ENCODE data around the gene SPATA2. TPM values are rescaled to one million over a fixed set of nuclear protein-coding genes. Genes with fewer than 3 reads are reported as not detected.
A peak's percentile ranks its signal among the peaks of the same experiment; 100 is the strongest.

Gene SPATA2
- total and polyA plus RNA-seq, 2 of the 13 experiments (the other 11 are each of a cell fraction or from before 2014, with no cell fraction given), result 3.2 to 8.7 TPM

GRCh38 chr20:49899541-49900383, 15.6 kb downstream of the SPATA2 start (continued):
- TF ChIP-seq ZNF687 (CRISPR knock-in tag; IDR thresholded peaks at IDR 0.05) (no peak), MEF2D (CRISPR knock-in tag; IDR thresholded peaks at IDR 0.05) (peak; percentile 44; the same call in 1 of the 2 replicates), E2F2 (CRISPR knock-in tag; IDR thresholded peaks at IDR 0.05; ENCODE audit: borderline replicate concordance) (no peak), TFE3 (CRISPR knock-in tag; IDR thresholded peaks at IDR 0.05) (no peak), FOXA1 (IDR thresholded peaks at IDR 0.05) (no peak), FOXA1 (CRISPR knock-in tag; IDR thresholded peaks at IDR 0.05) (peak; percentile 23; the same call in 1 of the 2 replicates), TGIF2 (CRISPR knock-in tag; IDR thresholded peaks at IDR 0.05) (no peak), ZNF605 (CRISPR knock-in tag; IDR thresholded peaks at IDR 0.05) (no peak), KLF13 (CRISPR knock-in tag; IDR thresholded peaks at IDR 0.05) (no peak), NFKB2 (CRISPR knock-in tag; IDR thresholded peaks at IDR 0.05; ENCODE audit: borderline replicate concordance) (no peak), ZBTB46 (CRISPR knock-in tag; IDR thresholded peaks at IDR 0.05; ENCODE audit: borderline replicate concordance) (no peak), ZNF484 (CRISPR knock-in tag; IDR thresholded peaks at IDR 0.05; ENCODE audit: borderline replicate concordance, low read depth) (no peak), STAT5B (CRISPR knock-in tag; IDR thresholded peaks at IDR 0.05) (no peak), HMGXB3 (CRISPR knock-in tag; IDR thresholded peaks at IDR 0.05; ENCODE audit: borderline replicate concordance) (no peak)

Measured in HepG2 (cell line).